Fibroblast of the conjunctiva (primary cell): Measurements from ENCODE around the gene GAS5.
A peak's percentile ranks its signal among the peaks of the same experiment; 100 is the strongest.

Experiments used
- DNase-seq: peaks from one replicate; pipeline ENCODE4 v3.0.0-alpha.2; 2010; ENCODE audit warnings: low read depth

GAS5 gene

GRCh38 chr1:173824315-173825081 lies 43.3 kb downstream of the GAS5 start, which contains the start of the genes CENPL and DARS2:
TSS of gene CENPL (minus strand) at chr1:173824883. CDS start at chr1:173811299, 13,584 bp downstream.
TSS of gene DARS2 (plus strand) at chr1:173824673. CDS start at chr1:173825230, 557 bp downstream.
- peak; percentile 97 for DNase-seq

- no peak for DNase-seq
These were observed 43.9 kb downstream of the GAS5 start for GRCh38 chr1:173823781-173824314.

GRCh38 chr1:173821680-173822079 lies 46.1 kb downstream of the GAS5 start:
- DNase-seq = no peak

GRCh38 chr1:173818459-173818858 lies 49.3 kb downstream of the GAS5 start:
- DNase-seq = no peak
